GM18909 (cell line): ENCODE results near the gene SRPX.

ENCODE experiments used
- ATAC-seq: cut with Tn5 transposase; IDR thresholded peaks from one replicate; pipeline ENCODE4 v1.9.1; 2021; ENCODE audit warnings: mild to moderate bottlenecking; ENCODE audit not compliant: unreplicated experiment, poor library complexity

Gene SRPX

GRCh38 chrX:38220415-38221390, at the start of gene SRPX:
Gene SRPX, minus strand, starts transcription at chrX:38220871. Its CDS starts 79 bp downstream, at chrX:38220792.
- ATAC-seq: no peak

DNA sequence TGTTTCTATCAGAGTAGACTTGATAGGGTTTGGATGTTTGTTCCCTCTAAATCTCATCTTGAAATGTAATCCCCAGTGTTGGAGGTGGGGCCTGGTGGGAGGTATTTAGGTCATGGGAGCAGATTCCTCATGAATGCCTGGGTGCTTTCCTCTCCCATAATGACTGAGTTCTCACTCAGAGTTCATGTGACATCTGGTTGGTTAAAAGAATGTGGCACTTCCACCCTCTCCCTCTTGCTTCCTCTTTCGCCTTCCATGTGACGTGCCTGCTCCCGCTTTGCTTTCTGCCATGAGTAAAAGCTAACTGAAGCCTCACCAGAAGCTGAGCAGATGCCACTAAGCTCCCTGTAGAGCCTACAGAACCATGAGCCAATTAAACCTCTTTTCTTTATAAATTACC, 47.3 kb upstream of the SRPX start:
- no peak for ATAC-seq

GRCh38 chrX:38262715-38263620, 42.3 kb upstream of the SRPX start:
- no peak for ATAC-seq

DNA sequence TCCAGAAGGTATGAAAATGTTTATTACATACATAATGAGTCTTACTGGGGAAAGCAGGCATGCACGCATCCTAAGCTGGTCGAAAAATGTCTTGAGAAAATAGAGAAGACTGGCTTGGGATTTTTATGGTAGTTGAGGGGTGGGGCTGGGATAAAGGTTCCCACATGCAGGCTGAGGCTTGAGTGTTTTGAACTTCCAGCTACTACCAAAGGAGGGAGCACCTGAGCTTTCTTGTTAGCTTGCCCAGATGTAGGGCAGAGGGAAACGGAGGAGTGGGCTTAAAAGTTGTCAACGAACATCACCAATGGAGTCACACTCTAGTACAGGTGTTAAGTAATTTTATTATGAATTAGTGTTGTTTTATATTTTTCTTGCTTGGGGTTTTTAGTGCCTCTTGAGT, 39.6 kb upstream of the SRPX start:
- ATAC-seq: peak; percentile 60

DNA sequence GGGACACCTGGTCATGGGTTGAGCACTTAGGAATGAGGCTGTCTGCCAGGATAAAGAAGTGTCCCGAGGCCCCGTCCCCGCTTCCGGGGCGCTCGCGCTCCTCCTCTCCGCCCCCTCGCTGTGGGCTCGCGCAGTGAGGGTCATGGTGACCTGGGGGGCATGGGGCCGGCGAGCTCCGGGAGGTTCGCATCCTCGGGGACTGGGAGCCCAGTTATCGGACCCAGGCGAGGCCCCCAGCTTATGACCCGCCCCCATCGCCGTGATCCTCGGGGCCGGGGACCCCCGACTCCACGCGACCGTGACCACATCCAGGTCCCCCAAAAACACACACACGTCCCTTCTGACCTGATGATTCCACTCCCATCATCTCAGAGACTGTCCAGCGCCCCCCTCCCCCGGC, 35.3 kb upstream of the SRPX start:
- no peak for ATAC-seq

- no peak for ATAC-seq
Measured at GRCh38 chrX:38249965-38250364, 29.3 kb upstream of the SRPX start.

DNA sequence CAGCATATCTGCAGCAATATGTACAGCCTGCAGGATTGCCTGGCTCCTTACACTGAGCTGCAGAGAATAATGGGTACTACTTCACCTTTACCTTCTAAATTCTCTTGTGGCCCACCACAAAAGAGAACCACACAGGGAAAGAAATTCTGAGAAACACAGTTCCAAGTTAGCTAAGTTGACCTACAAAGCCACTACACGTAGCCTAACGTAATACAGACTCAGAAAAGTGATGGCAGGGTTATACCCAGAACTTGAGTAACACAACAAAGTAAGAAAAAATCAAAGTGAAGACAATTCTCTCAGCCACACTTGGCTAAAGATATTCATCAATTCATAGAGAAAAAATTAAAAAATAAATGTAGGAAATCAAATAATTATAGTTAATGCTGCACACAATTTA, 26.4 kb upstream of the SRPX start:
- ATAC-seq: no peak

DNA sequence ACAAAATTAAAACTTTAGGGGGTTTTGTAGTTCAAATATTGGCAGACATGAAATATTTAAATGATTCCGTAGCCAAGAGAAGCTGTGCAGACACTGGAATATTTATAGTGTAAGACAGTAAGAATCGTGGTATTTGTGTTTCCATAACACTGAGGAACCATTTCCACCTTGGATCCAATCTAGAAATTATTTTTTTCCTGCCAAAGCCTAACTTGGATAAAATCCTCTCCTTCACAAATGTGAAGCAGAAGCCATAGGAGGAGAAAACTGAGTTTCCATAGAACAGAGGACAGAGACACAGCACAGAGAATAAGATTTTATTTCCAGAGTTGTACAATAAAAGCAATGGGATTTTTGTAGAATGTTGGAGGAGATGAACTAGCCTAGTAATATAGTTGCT, 19.9 kb upstream of the SRPX start:
- ATAC-seq: no peak

DNA sequence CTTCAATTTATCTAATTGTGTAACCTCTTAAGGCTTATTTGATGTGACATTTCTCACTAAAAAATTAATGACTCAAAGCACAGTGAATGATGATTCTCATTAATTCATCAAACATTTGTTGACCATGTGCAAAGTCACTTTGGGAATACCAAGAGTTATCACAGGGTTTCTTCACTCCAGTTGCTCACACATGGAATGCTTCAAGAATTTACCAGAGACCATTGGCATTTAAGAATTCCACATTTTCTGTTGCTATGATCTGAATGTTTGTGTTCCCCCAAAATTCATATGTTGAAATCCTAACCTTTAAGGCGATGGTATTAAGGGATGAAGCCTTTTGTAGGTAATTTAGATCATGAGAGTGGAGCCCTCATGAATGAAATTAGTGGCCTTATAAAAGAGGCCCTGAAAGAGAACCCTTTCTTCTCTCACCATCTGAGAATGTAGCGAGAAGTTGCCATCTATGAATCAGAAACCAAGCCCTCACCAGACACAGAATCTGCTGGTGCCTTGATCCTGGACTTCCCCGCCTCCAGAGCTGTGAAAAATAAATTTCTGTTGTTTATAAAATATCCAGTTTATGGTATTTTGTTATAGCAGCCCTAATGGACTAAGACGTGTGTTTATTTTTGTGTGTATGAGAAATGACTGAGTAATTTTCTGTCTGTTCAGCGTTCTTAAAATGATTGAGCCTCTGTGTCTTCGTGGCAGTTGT, 16.4 kb upstream of the SRPX start:
- ATAC-seq: no peak

- ATAC-seq: no peak
Measured at GRCh38 chrX:38233891-38234667, 13.4 kb upstream of the SRPX start.

- no peak for ATAC-seq
Measured at GRCh38 chrX:38232079-38232686, 11.5 kb upstream of the SRPX start.

GRCh38 chrX:38225093-38225492, 4.4 kb upstream of the SRPX start:
- no peak for ATAC-seq

DNA sequence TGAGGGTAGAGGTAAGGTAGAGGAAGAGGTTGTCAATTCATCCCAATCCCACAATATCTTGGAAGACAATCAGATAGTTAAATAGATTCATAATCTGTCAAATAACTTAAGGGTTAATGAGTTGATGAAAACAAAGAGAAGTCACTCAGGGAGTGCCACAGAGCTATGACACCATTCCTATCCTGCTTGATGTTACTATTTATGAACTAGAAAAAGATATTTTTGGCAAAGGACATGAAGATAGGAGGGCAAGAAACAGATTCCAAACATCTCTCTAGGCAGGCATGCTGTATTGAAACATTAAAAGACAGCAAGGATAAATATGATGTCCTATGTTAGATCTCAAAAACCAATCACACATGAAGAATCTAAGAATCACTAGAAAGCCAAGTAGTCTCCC, 3.5 kb upstream of the SRPX start:
- ATAC-seq: no peak

GRCh38 chrX:38221391-38221929, 789 bp upstream of the SRPX start:
- ATAC-seq: no peak

GRCh38 chrX:38220024-38220414, 652 bp downstream of the SRPX start:
- no peak for ATAC-seq

DNA sequence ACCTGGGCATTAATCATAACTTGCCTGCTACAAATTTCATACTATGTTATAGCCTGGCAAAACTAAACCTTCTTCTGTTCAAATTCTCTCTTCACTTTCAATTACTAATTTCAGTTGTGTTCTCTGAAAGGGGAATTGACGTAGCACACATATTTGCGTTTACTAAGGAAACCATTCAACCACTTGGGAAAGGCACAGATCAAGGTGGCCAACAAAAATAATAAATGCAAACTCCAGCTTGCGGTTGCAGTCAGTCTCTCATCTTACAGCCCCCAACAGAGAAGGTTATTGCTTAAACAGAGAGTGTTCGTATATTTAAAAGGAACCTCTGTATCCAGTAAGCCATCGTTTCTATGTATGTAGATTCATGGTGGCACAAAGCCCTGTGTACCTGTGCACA, 4.0 kb downstream of the SRPX start:
- ATAC-seq: no peak

DNA sequence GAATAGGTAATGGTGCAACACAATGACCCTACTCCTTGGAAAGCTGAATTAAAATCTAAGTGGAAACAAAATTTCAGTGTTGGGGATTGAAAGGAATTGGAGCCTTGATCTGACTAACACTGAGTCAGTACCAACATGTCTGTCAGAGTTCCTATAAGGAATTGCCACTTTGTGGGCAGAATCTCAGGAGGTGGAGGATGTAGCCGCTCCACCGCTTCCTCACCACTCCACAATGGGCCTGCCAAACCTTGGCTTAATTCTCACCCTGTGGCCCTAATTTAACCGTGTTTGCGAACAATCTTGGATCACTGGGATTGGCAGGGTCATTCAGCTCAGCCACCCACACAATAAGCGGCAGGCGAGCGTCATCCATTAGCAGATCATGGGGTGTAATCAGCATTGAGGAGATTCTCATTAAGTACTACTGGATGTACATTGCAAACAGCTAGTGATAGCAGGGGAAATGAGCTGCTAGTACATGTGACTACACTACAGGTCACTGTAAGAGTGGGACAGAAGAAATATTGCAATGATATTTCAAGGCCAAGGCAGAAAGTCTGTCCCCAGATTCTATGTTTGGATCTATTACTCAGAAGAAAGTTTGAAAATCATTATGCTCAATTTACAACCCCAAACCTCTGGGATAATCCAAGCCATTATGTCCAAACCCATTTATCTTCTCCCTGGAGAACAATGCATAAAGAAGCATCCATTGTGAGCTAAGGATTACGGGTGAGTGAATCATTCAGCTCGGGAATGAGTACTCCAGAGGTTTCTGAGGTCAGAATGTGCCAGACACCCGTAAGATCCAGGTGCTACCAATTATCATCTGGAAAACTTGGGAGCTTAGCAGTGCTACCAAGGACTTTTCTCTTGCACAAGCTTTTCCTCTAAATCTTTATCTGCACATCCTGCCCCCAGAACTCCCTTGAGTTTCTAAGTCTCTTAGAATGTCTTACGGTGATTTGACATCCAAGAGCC, 5.8 kb downstream of the SRPX start:
- no peak for ATAC-seq

DNA sequence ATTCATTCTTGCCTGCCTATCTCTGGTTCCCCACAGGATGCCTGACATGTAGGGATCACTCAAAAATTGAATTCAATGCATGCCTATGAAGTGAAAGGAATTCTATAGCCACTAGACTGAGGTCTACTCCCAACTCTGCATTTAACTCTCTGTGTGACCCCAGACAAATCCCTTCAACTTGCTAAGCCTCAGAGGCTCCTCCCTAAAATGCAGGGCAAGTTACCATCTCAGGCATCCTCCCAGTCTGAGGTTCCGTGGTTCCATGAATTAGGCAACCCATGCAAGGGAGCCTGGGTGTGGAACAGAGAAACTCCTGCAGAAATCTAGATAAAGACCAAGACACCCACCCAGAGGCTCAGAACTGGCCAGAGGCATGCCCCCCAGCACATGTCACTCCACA, 6.6 kb downstream of the SRPX start:
- no peak for ATAC-seq
